HG03457 (cell line): ENCODE data around the gene C20orf144.
"Not testable (repeated sequence)": the region's sequence is repeated elsewhere in the genome, so short reads cannot be mapped to it uniquely, and the experiment has no call there.

Source experiments
- ATAC-seq: cut with Tn5 transposase; IDR thresholded peaks from one replicate; pipeline ENCODE4 v1.9.1; 2021; ENCODE audit warnings: moderate number of reproducible peaks; ENCODE audit not compliant: unreplicated experiment

C20orf144 gene

GRCh38 chr20:33662172-33662571 is at the start of gene C20orf144:
Gene C20orf144 (plus strand): TSS chr20:33662327. CDS start chr20:33662346, 19 bp downstream.
- ATAC-seq: no peak

DNA sequence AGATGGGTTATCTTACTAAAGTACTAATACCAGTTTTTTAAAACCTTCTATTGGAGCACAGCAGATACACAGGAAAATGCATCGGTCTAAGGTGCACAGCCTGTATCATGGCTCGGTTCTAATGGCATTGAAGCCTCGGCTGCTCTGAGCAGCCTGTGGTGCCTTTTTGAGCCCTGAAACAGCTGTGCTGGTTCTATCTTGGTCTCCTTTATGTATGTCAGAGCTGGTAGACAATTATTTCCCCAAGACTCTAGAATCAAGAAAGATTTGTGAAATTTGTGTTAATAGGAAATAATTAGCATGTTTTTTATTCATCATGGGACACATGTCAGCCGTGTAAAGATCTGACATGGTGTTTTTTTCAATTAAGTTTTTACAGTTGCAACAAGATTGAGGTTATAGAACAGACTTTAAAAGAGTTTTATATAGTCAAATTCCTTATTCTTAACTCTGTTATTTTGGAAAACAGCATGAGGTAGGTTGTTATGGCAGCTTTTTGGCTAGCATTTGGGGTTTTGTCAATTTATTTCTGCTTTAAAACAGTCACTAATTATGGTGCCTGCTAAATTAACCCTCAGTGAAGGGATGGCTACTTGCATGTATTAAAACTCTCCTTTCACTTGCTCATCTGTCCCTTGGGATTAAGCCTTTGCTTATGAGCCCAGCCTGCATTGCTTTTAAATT is 40.3 kb upstream of the C20orf144 start:
- ATAC-seq: no peak

DNA sequence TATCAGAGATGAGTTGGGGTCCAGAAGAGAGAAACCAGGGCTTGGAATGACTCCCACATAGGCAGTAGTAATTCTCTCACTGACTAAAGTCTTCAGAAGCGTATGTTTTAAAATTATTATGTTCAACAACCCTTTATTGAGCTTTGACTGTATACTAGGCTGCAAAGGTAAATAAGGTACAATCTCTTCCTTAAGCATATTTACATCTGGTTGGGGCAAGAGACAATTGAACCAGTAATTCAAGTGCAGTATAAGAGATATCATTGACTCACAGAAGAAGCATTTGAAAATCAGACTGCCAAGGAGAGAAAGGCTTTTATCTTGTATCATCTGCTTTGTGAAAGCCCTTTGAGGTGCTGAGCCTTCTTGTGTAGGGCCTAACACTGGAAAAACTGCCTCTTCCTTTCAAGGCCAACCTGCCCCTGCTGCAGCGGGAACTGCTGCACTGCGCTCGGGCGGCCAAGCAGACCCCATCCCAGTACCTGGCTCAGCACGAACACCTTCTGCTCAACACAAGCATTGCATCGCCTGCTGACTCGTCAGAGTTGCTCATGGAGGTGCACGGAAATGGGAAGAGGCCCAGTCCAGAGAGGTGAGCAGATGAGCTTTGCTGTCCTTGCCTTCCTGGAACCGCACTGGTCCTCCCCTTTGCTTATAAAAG is 39.3 kb upstream of the C20orf144 start:
- no peak for ATAC-seq

GRCh38 chr20:33624399-33624798 is 37.7 kb upstream of the C20orf144 start:
- no peak for ATAC-seq

- ATAC-seq: no peak
Measured at GRCh38 chr20:33626190-33626589, 35.9 kb upstream of the C20orf144 start.

DNA sequence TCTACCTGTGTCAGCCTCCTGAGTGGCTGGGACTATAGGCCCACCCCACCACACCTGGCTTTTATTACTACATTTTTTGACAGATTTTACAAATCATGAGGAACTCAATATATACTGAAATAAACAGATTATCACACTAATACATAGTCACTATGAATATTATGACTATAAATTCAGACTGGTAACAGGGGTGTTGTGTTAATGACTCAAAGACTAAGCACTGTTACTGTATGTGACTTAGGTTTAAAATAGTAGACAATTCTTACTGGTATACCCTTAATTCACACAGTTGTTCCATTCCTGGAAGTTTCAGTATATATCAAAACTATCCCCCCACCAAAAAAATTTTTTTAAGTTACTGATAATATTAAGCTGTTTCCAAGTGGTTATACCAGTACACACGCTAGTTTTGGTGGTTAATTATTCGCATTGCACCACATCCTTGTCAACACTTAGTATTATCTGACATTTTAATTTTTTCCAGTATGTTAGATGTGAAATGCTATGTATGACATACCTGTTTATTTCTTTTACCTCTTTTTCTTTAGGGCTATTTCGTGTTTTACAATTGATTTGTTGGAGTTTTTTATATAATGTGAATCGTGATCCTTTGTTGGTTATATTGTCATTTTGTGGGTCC is 34.4 kb upstream of the C20orf144 start:
- no peak for ATAC-seq

- no peak for ATAC-seq
Measured at GRCh38 chr20:33629533-33629932, 32.6 kb upstream of the C20orf144 start.

- ATAC-seq: no peak
Measured at GRCh38 chr20:33629979-33630378, 32.1 kb upstream of the C20orf144 start.

DNA sequence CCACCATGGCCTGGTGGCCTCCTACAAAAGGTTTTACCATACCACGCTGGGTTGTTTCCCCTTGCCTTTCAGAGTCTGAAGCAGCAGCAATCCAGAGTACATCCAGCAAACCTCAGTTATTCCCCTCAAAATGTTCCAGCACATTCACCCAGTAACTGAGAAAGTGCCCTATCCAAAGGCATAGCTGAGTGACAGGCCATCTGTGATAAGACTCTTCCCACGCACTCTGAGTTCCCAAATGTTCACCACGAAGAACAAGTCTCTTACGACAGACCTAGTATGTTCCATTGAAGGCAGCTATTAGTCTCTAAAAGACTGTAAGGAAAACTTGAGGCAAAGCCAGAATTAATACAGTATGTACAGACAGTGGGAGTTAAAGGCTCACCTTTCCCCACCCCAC is 31.6 kb upstream of the C20orf144 start:
- no peak for ATAC-seq

GRCh38 chr20:33631910-33632309 is 30.2 kb upstream of the C20orf144 start:
- ATAC-seq: not testable (repeated sequence)

- no peak for ATAC-seq
Measured at GRCh38 chr20:33635341-33635740, 26.8 kb upstream of the C20orf144 start.

GRCh38 chr20:33636776-33637175 is 25.4 kb upstream of the C20orf144 start:
- no peak for ATAC-seq

- no peak for ATAC-seq
Measured at GRCh38 chr20:33640287-33640686, 21.8 kb upstream of the C20orf144 start.

- no peak for ATAC-seq
Measured at GRCh38 chr20:33644313-33645071, 17.6 kb upstream of the C20orf144 start.

GRCh38 chr20:33645072-33645358 is 17.1 kb upstream of the C20orf144 start:
- no peak for ATAC-seq

DNA sequence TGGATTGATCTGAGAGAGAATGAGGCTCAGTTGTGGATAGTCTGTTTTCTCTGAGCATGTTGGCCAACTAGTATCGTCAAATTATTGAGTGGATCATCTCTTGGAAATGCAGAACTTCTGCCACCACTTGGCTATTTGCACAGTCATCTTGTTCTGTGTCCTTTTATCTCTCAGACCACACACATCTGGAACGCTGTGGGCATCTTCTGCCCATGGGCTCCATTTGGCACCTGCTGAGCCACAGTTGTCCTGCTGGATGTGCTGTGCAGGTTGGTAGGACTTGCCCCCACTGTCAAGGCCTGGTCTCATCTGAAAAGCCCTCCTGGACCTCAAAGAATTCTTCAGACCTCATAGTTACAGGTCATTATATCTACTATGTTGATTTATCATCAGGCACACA is 16.7 kb upstream of the C20orf144 start:
- ATAC-seq: no peak

DNA sequence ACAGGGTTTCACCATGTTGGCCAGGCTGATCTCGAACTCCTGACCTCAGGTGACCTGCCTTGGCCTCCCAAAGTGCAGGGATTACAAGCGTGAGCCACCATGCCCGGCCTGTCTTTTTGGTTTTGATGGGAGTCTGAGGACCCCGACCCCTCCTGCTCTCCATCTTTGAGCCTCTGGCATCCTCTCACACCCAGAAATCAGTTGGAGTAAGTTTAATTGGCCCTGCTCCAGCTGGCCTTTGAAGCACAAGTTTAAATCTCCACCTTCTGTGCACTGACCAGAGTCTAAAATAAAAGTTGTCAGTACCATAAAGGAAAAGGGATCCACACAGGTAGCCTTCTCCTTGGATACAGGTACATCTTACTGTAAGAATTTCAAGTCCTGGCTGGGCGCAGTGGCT is 15.9 kb upstream of the C20orf144 start:
- ATAC-seq: no peak

- not testable (repeated sequence) for ATAC-seq
Measured at GRCh38 chr20:33646959-33647602, 15.0 kb upstream of the C20orf144 start.

GRCh38 chr20:33647603-33648395 is 14.3 kb upstream of the C20orf144 start:
- no peak for ATAC-seq

- ATAC-seq: no peak
Measured at GRCh38 chr20:33648396-33649004, 13.6 kb upstream of the C20orf144 start.
